Ishikawa (cell line): ENCODE data around the gene SFR1.

Source experiments
- CEBPB ChIP-seq: IDR thresholded peaks from 2 replicates; pipeline ENCODE4 v1.6.1; 2012
- CREB1 ChIP-seq: IDR thresholded peaks from 2 replicates; pipeline ENCODE4 v1.6.1; 2012; ENCODE audit warnings: low read depth
- EGR1 ChIP-seq: IDR thresholded peaks from 2 replicates; pipeline ENCODE4 v1.6.1; 2012
- EP300 ChIP-seq: IDR thresholded peaks from 2 replicates; pipeline ENCODE4 v1.6.1; 2012; ENCODE audit warnings: borderline replicate concordance
- FOXM1 ChIP-seq: IDR thresholded peaks from 2 replicates; pipeline ENCODE4 v1.6.1; 2012; ENCODE audit warnings: low read depth, borderline replicate concordance
- MAX ChIP-seq: IDR thresholded peaks from 2 replicates; pipeline ENCODE4 v1.6.1; 2012
- NFIC ChIP-seq: IDR thresholded peaks from 2 replicates; pipeline ENCODE4 v1.6.1; 2012
- RAD21 ChIP-seq: IDR thresholded peaks from 2 replicates; pipeline ENCODE4 v1.6.1; 2012; ENCODE audit warnings: low read depth
- REST ChIP-seq: IDR thresholded peaks from 2 replicates; pipeline ENCODE4 v1.6.1; 2012; ENCODE audit warnings: low read depth, mild to moderate bottlenecking
- TAF1 ChIP-seq: IDR thresholded peaks from 2 replicates; pipeline ENCODE4 v1.6.1; 2012; ENCODE audit warnings: low read depth, mild to moderate bottlenecking
- TCF12 ChIP-seq: IDR thresholded peaks from 2 replicates; pipeline ENCODE4 v1.6.1; 2012; ENCODE audit warnings: low read depth
- TEAD4 ChIP-seq: IDR thresholded peaks from 2 replicates; pipeline ENCODE4 v1.6.1; 2012
- YY1 ChIP-seq: IDR thresholded peaks from 2 replicates; pipeline ENCODE4 v1.6.1; 2012; ENCODE audit warnings: low read depth
- ZBTB7A ChIP-seq: IDR thresholded peaks from 2 replicates; pipeline ENCODE4 v1.6.1; 2012; ENCODE audit warnings: low read depth
- TF ChIP-seq, protein P1 (sequence below): IDR thresholded peaks from 2 replicates; pipeline ENCODE4 v1.6.1; 2012

SFR1 gene

GRCh38 chr10:104084482-104085142 lies 37.4 kb upstream of the SFR1 start:
- TF ChIP-seq TAF1 (no peak), NFIC (no peak), CEBPB (no peak), ZBTB7A (no peak), MAX (no peak), YY1 (no peak), FOXM1 (no peak), CREB1 (no peak), EGR1 (no peak), EP300 (no peak), REST (no peak), TEAD4 (no peak), TCF12 (no peak), RAD21 (no peak)
- TF ChIP-seq, protein P1, sequence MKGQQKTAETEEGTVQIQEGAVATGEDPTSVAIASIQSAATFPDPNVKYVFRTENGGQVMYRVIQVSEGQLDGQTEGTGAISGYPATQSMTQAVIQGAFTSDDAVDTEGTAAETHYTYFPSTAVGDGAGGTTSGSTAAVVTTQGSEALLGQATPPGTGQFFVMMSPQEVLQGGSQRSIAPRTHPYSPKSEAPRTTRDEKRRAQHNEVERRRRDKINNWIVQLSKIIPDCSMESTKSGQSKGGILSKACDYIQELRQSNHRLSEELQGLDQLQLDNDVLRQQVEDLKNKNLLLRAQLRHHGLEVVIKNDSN: no peak

DNA sequence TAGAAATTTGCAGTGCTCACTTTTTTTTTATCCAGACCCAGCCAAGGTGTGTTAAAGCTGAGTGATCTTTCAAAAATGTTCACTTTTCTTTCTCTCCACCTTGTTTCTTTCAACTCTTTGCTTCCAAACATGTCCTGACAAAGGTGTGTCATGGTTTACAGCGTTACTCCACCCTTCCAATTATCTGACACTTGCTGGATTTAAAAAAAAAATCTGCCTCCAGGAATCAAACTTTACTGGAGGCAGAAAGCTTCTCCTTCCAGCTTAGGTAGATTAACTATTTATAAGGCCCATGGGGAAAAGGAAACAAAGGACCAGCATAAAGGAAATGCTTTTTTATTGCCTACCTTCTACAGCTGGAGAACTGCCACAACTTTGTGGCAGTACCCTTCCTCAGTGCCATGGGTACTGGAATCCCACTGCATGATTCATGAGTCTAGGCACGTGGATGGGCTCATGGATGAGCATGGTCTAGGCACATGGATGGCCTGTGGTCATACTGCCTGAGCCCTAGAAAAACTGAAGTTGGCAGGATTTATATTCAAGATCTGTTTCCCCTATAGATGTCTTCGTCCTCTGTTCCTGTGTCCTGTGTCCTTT lies 36.1 kb upstream of the SFR1 start, which contains the start of gene COL17A1:
Gene COL17A1, minus strand, starts transcription at position 80 of the 600 bp plus-strand sequence. CDS start 5,207 bp downstream, outside the sequence.
- TF ChIP-seq EP300: no peak
- no peak for TF ChIP-seq RAD21
- no peak for TF ChIP-seq CEBPB
- no peak for TF ChIP-seq TAF1
- TF ChIP-seq TCF12: no peak
- no peak for TF ChIP-seq ZBTB7A
- no peak for TF ChIP-seq NFIC
- no peak for TF ChIP-seq FOXM1
- no peak for TF ChIP-seq MAX
- TF ChIP-seq CREB1: no peak
- TF ChIP-seq, protein P1: no peak

DNA sequence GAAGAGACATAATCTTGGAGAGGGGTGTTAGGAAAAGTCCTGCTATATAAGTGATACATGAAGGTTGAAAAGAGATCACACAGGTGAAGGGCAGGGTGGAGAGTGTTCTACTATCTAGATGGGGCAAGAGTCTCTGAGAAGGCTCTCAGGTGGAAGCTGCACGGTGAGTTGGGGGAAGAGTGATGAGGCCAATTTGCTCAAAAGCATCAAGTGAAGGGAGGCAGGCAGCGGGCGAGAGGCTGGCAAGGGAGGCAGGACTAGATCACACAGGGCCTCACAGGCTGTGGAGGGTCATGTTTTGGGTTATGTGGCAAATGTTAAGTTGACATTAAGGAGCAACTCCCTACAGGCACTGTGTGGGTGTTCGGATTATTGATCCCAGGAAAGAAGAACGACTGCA lies 33.7 kb upstream of the SFR1 start:
- TF ChIP-seq YY1 (no peak), CREB1 (no peak), TCF12 (no peak), TEAD4 (no peak), FOXM1 (no peak), CEBPB (no peak), MAX (no peak), EP300 (no peak), REST (no peak), NFIC (no peak), ZBTB7A (no peak), EGR1 (no peak), TAF1 (no peak), RAD21 (no peak)
- TF ChIP-seq, protein P1: no peak

DNA sequence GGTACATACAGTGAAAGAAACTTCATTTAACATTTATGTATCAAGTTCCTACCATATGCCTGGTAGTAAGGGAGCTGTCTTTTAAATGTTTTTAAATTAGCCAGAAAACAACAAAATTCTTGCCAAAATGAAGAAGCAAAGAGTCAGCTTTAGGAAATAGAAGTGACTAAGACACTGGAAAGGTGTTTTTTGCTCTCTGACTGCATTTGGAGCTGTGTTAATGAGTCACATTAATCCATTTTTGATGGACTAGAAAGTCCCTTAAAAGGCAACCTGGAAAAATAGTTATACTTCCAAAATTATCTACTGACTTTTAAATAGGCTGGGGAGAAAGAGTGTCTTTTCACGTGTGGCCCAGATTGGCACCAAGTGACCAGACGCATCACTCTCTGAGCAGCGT lies 32.4 kb upstream of the SFR1 start:
- TF ChIP-seq CREB1: no peak
- TF ChIP-seq TAF1: no peak
- TF ChIP-seq TEAD4: no peak
- no peak for TF ChIP-seq CEBPB
- TF ChIP-seq TCF12: no peak
- no peak for TF ChIP-seq MAX
- no peak for TF ChIP-seq EP300
- TF ChIP-seq REST: no peak
- TF ChIP-seq, protein P1: no peak
- no peak for TF ChIP-seq EGR1
- no peak for TF ChIP-seq YY1
- no peak for TF ChIP-seq RAD21
- TF ChIP-seq NFIC: no peak
